ENCODE results near the gene PTAR1. TPM values are rescaled to one million over a fixed set of nuclear protein-coding genes. Genes with fewer than 3 reads are reported as not detected.

PTAR1 gene
- total RNA-seq, 1 experiment from 2014 or later = 32.2 TPM

DNA sequence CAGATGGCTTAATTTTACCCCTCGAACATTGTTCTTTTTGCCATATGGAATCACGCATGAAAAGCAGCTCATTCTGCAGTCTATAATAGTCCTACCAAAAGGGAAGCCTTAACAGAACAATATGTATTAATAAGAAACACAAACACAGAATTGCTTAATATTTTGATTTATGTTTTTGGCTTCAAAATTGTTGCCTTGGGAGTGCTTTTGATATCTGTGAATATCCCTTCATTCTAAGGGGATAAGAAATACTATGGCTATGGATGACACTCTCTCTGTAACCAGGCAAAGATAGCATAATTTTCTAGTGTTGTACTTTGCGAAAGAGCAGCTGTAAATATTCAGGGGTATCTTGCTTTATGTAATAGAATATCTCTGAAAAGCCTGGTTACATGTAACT is 34.5 kb upstream of the PTAR1 start:
- no TSS peak for BruUV-seq (replicated peaks)
- H3K9me3 ChIP-seq (ENCODE audit: control insufficient read depth in 1 of 2, insufficient read depth in 1 of 2, low read depth in 1 of 2, low read length in 2 of 2) = no peaks in the 10 kb centered on the region
- H3K79me2 ChIP-seq (ENCODE audit: insufficient read depth, low read length) = no peaks in the 10 kb centered on the region
- no peak overlapping the region for H3K4me3 ChIP-seq (replicated peaks in 1 of 2; ENCODE audit: low read depth in 1 of 2, low read length in 2 of 2)
- H4K20me1 ChIP-seq (ENCODE audit: insufficient read depth) = no peaks in the 10 kb centered on the region
- H3K9me2 ChIP-seq (ENCODE audit: insufficient read depth) = no peaks in the 10 kb centered on the region
- H3K27ac ChIP-seq (ENCODE audit: low read depth, low read length) = no peak overlapping the region
- TF ChIP-seq SP1 (IDR thresholded peaks at IDR 0.05; ENCODE audit: low read depth) (no peak), RAD21 (IDR thresholded peaks at IDR 0.05; ENCODE audit: low read depth) (no peak), ELF1 (IDR thresholded peaks at IDR 0.05; ENCODE audit: borderline replicate concordance, low read depth) (no peak), ZBTB33 (IDR thresholded peaks at IDR 0.05; ENCODE audit: extremely low read depth, insufficient replicate concordance, low read length) (no peak)
- TF ChIP-seq, protein P1, sequence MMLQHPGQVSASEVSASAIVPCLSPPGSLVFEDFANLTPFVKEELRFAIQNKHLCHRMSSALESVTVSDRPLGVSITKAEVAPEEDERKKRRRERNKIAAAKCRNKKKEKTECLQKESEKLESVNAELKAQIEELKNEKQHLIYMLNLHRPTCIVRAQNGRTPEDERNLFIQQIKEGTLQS (IDR thresholded peaks at IDR 0.05) = no peak
- H3K27me3 ChIP-seq (ENCODE audit: insufficient read depth, low read length) = no peaks in the 10 kb centered on the region
- ChIA-PET POLR2A (no interaction called here), CTCF (no interaction called here), RAD21 (ENCODE audit: low non-redundant PET in 1 of 2, low total read pairs in 2 of 2, uncharacterized antibody in 2 of 2, unreplicated experiment in 2 of 2) (no interaction called here)
- H3K4me1 ChIP-seq (ENCODE audit: control insufficient read depth in 1 of 2, insufficient read depth in 2 of 2, low read length in 2 of 2) = peaks cover 0 to 5% of the 10 kb centered on the region in 2 experiments; a peak in 1 of 4 replicates
- no peak overlapping the region for H3K9ac ChIP-seq (ENCODE audit: low read length)
- H3K36me3 ChIP-seq (ENCODE audit: control insufficient read depth in 1 of 2, insufficient read depth in 2 of 2, low read length in 2 of 2) = no peaks in the 10 kb centered on the region
- no peak for DNase-seq (ENCODE audit: low read depth, low spot score)
- no peak overlapping the region for H2AFZ ChIP-seq (ENCODE audit: low read depth, low read length, poor library complexity, severe bottlenecking)
- H3K4me2 ChIP-seq (ENCODE audit: low read length) = no peak overlapping the region
- no peak for ATAC-seq
- intact Hi-C loops (cut with micrococcal nuclease) = no loop called here

DNA sequence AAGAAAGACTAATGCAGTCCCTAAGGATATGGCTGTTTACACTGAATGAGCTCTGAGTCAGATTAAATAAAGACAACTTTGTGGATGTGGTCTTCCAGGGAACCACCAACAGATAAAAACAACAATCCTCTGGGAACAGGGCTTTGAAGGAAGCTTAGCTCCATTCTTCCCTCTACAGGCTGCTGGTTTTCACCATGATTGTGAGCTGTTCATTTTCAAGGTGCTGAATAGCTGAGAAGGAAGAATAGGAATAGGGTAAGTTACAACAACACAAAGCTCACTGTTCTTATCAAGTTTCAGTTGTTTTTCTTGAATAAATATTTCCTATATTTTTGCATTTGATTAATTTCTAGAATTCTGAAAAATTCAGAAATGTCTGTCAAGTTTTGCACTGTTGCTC is 25.9 kb upstream of the PTAR1 start:
- Histone ChIP-seq H3K27ac (ENCODE audit: low read depth, low read length) (no peak overlapping the region), H3K79me2 (ENCODE audit: insufficient read depth, low read length) (no peaks in the 10 kb centered on the region), H3K4me2 (ENCODE audit: low read length) (no peak overlapping the region), H3K4me3 (replicated peaks in 1 of 2; ENCODE audit: low read depth in 1 of 2, low read length in 2 of 2) (no peak overlapping the region), H3K9ac (ENCODE audit: low read length) (no peak overlapping the region), H3K9me2 (ENCODE audit: insufficient read depth) (0 out of 2 replicates have a peak, but pooled peaks cover 3% of the 10 kb centered on the region), H3K4me1 (ENCODE audit: control insufficient read depth in 1 of 2, insufficient read depth in 2 of 2, low read length in 2 of 2) (no peaks in the 10 kb centered on the region), H3K36me3 (ENCODE audit: control insufficient read depth in 1 of 2, insufficient read depth in 2 of 2, low read length in 2 of 2) (no peaks in the 10 kb centered on the region), H4K20me1 (ENCODE audit: insufficient read depth) (no peaks in the 10 kb centered on the region; the same call in 1 of the 2 replicates), H2AFZ (ENCODE audit: low read depth, low read length, poor library complexity, severe bottlenecking) (no peak overlapping the region), H3K9me3 (ENCODE audit: control insufficient read depth in 1 of 2, insufficient read depth in 1 of 2, low read depth in 1 of 2, low read length in 2 of 2) (no peaks in the 10 kb centered on the region), H3K27me3 (ENCODE audit: insufficient read depth, low read length) (no peaks in the 10 kb centered on the region)
- ChIA-PET POLR2A (no interaction called here), CTCF (no interaction called here), RAD21 (ENCODE audit: low non-redundant PET in 1 of 2, low total read pairs in 2 of 2, uncharacterized antibody in 2 of 2, unreplicated experiment in 2 of 2) (no interaction called here)
- BruUV-seq (replicated peaks) = no TSS peak
- no peak for TF ChIP-seq TCF7L2 (IDR thresholded peaks at IDR 0.05; ENCODE audit: borderline replicate concordance, extremely low read depth, insufficient read depth, insufficient read length)
- peak; percentile 48 for TF ChIP-seq REST (IDR thresholded peaks at IDR 0.05; ENCODE audit: low read depth)
- DNase-seq (ENCODE audit: low read depth, low spot score) = no peak
- no peak for ATAC-seq
- intact Hi-C loops (cut with micrococcal nuclease) = no loop called here
